Myocyte (in vitro differentiated cells): Measurements from ENCODE around the gene FIGNL2. TPM values are rescaled to one million over a fixed set of nuclear protein-coding genes. Genes with fewer than 3 reads are reported as not detected.

Experiments used
- DNase-seq: peaks from one replicate; pipeline ENCODE4 v3.0.0-alpha.2; 2012; ENCODE audit warnings: low read depth
- total RNA-seq: library from RNA; depleted of rRNA; stranded (reverse); fragments of >200 nt; gene quantifications from 2 replicates; pipeline ENCODE4 v1.2.3, GENCODE V29; 2014

The FIGNL2 gene
- total RNA-seq, 1 donor from 2014 or later: 0.11 TPM

DNA sequence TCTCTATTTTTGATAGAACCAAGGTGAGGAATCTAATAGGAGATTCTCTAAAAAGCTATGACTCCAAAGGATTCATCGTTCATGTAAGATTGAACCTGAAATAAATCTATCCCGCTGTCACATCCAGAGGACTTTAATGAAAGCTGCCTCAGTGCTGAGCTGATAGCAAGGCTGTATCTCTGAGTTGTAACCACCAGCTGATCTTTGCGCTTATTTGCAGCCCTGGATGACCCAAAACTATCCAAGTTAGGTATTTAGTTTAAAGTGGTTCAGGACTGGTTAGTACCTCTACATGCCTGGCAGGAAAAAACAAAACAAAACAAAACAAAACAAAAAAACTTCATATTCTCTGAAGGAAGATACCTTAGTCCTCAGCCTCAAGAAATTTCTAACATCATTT is 30.6 kb upstream of the FIGNL2 start:
- DNase-seq: no peak

DNA sequence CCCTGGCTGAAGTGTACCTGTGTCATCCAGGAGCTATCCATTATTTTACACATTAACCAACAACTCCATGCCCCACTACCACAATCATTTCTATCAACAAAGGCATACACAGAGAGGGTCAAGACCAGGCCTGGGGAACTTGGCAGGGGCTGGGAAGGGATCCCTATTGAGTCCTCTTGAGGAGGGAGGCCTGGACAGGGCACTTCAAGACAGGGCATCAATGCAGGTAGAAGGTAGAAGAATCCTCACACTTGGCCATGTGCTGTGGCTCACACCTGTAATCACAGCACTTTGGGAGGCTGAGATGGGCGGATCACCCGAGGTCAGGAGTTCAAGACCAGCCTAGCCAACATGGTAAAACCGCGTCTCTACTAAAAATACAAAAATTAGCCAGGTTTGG is 26.0 kb upstream of the FIGNL2 start:
- no peak for DNase-seq

DNA sequence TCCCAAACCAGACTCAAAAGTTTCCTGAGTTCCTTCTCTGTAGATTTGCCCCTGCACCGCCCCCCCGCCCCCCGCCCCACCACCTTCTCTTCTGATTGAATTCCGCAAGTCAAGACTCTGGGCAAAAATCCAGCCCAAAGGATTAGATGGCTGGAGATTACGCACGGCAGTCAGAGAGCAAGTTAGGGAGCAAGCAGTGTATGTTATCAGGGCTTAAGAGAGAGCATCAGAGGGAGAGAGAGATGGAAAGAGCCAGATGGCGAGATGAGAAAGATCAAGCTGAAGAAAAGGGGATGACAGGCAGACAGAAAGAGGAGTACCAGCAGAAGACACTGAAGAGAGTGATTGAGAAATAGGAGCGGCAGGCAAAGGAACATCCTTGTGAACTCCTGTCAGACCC is 25.5 kb upstream of the FIGNL2 start:
- DNase-seq: no peak

DNA sequence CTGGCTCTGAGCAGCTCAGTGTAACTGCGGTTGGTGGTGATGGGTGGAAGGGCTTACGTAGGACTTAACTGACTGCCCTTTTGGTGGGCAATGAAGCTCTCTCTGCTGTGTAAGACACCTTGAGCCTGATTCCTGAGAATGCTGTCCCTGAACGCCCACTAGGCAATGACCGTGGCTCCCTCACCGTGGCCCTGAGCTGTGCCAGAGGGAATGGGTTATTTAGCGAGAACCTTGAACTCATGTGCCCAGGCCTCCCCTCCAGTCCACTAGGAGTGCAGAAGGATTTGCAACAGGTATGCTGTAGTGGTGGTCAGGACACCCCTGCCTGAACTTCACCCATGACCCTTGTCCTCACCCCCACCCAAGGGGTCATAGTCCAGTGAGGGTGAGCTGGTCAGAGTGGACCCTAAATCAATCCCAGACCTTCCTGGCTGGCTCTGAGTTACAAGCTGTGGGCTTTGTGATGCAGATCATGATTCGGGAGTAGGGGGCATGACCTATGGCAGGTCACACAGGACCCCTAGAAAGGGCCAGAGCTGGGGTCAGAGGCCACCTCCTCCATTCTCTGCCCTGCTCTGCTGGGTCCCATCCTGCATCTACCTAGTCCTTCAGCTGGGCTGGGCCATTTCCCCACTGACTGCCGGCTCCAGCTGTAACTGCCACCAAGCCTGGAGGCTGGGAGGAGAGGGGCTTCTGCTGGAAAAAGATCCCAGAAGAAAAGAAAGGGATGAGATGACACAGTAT is 24.9 kb upstream of the FIGNL2 start:
- DNase-seq: no peak

DNA sequence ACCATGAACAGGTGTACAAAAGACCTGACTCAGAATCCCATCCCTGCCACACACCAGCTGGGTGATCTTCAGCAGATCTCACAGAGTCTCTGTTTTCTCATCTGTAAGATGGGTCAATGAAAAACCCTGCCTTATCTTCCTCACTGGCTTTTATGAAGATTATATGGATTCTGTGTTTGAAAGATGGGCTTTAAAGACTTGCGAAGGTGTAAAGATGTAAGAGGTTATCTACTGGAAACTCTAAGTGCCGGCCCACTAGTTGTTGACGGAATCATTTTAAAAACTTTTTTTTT is 24.1 kb upstream of the FIGNL2 start:
- DNase-seq: no peak

DNA sequence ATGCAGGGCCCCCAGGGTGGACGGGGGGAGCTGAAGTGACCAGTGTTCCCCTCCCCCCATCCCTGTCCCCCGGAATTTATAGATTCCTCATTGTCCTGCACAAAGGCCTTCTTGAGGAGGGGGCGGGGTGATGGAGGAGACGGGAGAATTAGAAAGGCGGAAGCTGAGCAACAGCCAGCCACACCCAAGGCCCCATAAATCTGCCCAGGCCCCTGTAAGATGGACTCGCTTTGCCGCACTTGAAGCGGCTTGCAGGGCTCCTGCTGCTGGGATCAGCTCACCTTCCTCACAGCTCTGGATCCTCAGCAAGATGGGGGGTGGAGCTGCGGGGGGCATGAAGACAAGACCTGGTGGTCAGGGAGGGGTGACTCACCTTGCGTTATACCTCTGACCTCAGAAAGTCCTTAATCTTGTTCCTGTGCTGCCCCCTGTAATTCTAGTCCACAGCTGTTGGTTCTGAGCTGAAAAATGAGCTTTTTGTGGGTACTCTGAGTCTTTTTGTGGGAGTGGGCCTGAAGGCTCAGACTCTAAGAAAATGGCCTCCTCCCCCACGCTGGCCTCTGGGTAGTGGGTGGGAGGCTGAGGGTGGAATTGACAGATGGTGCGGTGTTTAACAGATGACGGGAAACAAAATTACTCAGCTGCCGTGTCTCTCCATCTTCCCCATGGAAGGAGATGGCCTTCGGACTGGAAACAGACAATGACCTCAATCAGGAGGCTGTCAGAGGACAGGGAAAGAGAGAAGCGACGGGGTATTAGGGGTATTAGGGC is 23.6 kb upstream of the FIGNL2 start:
- DNase-seq: peak; percentile 59

DNA sequence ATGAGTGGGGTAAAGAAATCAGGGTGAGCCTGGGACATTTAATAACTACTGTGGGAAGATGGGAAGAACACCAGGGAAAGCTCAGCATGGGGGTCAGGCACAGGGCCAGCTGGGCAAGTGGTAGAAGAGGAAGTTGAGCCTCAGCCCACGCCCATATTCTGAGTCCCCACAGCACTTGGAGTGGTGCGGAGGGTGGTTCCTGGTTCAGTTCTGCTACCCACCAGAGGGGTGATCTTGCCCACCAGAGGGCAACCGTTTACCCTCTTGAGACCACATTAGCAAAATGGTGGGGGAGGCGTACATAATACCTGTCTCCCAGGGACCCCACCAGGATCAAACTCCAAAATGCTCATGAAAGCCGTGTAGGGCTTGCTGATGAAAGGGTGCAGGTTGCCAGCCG is 22.6 kb upstream of the FIGNL2 start:
- DNase-seq: peak; percentile 35

DNA sequence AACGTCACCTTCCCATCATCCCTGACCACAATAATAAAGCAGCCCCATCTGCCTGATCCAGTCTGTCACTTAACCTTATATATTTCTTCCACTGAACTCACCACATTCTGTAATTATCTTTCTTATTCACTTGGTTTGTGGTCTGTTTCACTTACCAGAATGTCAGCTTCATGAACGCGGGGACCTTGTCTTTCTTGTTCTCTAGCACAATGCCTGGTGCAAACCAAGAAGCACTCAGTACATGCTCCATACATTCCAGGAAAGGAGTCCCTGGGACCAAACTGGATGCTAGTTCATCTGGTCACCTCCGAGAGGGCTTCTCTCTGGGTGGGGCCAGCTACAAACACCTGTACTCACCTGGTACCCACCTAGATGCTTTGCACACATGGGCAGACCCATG is 22.0 kb upstream of the FIGNL2 start:
- DNase-seq: no peak

DNA sequence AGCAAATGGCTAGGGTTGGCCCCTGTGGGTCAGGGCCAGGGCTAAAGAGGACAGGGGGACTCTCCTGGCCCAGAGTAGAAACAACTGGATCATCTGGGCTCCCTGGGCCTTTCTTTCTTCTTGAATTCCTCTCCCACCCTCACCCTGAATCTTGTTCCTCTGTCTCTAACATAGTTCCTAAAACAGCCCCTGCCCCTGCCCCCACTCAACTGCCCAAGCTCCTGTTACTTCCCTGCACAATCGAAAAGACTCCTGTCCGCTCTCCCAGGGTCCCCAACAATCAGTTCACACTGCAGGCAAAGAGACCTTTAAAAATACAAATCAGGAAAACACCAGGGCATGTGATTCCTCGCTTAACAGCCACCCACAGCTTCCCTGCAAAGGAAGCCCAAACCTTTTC is 21.4 kb upstream of the FIGNL2 start:
- DNase-seq: no peak

DNA sequence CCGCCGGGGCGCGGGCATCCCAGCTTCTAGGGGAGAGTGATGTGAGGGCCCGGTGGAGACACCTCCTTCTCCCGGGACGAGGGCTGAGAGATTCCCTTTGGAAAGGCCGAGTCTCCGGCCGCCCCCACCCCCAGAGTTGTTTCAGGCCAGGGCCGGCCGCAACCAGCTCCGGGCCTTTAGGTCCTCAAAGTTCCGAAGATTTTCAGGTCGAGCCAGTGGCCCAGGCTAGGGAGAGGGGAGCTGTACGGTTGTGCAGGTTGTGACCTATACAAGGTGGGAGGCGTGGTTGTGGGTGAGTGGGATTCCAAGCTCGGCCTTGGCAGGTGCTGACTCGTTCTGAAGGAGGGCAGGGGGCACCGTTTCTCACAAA is 21.0 kb upstream of the FIGNL2 start:
- DNase-seq: no peak

DNA sequence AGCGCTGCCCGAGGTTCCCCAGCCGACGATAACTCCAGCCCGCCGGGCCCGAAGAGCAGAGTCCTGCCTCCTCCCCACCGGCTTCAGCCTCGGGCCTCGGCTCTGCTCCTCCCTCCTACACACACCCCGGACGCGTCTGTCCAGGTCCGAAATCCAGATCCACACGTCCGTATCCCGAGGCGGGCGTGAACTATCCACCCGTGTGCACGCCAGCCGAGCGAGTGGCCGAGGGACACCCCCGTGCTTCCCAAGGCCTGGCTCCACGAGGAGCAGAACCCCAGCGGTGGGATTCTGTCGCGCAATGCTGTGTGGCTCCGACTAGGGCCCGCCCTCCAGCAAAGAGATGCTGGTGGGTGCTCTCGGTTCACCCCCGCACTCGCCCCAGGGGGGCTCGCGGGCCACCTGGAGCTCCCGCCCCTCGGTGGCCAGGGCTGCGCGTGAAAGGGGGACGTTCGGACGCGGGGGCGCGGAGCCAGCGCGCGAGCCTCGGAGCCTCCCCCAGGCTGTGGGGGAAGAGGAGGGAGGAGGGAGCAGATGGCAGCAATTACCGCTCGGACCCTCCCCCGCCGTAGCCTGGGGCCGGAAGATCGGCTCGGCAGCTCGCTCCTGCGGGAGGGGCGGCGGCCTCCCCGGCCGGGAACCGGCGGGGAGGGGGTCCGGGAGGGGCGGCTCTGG is 20.4 kb upstream of the FIGNL2 start:
- no peak for DNase-seq

DNA sequence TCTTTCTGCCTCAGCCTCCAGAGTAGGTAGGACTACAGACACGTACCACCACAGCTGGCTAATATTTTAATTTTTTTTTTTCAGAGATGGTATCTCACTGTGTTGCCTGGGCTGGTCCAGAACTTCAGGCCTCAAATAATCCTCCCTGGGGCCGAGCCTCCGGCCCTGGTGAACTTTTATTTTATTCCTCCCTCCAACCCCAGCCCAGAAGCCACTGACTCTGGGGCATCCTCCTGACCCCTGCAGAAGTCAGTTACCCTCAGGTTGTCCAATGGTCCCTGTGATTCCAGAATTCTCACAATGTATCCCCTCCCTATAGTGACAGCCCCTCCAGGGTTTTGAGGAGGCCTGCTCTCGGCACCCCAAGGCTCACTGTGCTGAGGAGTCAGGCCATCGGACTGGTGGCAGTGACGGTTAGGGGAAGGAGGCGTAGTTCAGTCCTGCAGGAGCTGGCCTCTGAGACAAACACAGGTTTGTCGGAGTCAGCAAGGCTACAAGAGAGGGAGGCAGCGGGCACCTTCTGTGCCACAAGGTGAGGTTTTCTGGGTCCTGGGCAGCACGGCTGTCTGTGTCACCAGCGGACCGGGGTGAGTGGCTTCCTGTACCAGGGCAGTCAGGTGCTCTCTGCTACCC is 19.4 kb upstream of the FIGNL2 start:
- DNase-seq: no peak

DNA sequence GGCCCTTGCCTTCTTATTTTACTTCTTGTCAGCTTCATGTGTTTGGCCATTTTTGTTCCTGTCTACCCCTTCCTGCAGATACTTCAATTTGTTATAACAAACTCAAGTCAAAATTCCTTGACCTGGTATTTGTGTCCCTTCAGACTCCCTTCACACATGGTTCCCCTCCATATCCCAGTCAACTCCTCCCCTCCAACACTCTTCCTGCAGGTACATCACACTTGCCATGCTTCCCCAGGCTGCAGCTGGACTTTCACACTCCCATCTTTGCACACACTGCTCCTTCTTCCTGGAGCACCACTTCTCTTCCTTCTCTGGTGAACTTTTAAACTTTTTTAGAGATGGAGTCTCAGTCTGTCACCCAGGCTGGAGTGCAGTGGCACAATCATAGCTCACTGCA is 18.9 kb upstream of the FIGNL2 start:
- DNase-seq: no peak

DNA sequence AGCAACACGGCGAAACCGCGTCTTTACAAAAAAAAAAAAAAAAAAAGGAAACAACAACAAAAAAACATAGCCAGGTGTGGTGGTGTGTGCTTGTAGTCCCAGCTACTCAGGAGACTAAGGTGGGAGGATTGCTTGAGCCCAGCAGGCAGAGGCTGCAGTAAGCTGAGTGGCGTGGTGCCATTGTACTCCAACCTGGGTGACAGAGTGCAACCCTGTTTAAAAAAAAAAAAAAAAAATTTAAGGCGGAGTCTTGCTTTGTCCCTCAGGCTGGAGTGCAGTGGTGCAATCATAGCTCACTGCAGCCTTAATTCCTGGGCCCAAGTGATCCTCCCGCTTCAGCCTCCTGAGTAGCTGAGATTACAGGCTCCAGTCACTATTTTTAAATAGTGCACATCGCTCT is 18.2 kb upstream of the FIGNL2 start:
- no peak for DNase-seq

DNA sequence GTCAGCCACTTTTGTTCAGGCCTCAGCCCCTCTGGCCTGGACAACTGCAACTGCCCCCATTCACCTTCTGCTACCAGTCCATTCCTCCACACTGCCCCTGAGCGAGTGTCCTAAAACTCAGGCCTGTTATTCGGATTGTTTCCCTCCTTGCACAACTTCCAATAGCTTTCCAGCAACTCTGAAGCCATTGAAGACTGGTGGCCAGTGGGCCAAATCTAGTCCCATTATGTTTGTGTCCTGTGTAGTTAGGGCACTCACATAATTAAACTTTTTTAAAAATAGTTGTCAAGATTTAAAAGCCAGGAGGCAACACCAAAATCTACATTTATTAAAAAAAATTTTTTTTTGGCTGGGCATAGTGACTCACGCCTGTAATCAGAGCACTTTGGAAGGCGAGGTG is 17.8 kb upstream of the FIGNL2 start:
- no peak for DNase-seq

DNA sequence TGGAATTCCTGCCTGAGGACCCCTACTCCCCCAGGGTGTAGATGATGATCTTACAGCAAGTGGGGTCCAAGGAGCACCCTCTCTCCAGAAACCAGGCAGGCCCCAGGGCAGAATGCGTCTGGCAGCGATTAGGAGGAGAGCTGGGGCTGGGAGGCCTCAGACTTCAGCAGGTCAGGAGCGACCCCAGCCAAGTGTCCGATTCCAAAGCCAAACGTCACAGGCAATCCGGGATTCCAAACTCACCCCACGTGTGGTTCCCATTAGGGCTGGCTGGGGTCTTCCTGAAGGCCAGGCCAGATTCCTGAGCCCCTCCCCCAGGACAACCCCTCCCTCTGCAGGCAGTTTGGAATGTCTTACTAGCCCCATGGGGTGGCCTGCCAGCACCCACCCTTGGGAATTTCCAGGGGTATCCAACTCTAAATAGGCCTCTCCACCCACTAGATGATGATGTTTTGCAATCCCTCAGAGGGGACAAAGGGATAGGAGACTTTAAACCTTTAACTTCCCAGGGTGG is 17.3 kb upstream of the FIGNL2 start:
- DNase-seq: no peak

DNA sequence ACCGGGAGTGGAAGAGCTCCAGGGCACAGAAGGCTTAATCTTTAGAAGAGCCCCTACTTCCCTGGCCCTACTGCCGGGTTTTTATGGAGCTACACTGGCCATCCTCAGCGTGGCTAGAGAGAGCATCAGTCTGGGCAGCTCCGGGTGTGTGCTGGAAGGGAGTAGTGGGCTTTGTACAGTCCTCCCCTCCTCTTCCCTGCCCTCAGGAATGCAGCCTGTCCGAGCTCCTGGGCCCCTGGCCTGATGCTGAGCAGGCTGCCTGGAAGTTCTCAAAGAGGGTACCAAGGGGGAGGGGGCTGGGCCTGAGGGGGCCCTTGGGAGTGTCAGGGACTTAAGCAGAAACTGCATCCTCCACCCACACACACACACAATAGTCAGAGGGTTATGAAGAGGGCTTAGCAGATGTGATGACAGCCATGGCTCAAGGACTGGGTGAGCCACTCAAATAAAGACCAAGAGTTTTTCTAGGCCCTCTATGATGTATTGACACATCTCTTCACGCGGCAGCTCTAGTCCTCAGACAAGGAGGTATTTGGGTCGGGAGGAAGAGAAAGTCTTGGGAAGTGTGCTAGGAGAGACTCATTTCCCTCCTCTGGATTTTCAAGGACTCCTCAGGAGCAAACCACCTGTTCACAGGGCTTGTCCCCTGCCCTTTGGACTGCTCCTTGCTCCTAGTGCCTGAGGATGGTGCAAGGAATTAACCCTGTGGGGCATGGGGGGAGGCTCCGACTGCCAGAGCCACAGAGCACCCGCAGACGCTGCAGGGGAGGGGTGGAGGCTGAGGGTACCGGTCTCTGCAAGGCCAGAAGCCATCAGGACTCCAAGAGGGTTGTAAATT is 16.5 kb upstream of the FIGNL2 start:
- DNase-seq: no peak

DNA sequence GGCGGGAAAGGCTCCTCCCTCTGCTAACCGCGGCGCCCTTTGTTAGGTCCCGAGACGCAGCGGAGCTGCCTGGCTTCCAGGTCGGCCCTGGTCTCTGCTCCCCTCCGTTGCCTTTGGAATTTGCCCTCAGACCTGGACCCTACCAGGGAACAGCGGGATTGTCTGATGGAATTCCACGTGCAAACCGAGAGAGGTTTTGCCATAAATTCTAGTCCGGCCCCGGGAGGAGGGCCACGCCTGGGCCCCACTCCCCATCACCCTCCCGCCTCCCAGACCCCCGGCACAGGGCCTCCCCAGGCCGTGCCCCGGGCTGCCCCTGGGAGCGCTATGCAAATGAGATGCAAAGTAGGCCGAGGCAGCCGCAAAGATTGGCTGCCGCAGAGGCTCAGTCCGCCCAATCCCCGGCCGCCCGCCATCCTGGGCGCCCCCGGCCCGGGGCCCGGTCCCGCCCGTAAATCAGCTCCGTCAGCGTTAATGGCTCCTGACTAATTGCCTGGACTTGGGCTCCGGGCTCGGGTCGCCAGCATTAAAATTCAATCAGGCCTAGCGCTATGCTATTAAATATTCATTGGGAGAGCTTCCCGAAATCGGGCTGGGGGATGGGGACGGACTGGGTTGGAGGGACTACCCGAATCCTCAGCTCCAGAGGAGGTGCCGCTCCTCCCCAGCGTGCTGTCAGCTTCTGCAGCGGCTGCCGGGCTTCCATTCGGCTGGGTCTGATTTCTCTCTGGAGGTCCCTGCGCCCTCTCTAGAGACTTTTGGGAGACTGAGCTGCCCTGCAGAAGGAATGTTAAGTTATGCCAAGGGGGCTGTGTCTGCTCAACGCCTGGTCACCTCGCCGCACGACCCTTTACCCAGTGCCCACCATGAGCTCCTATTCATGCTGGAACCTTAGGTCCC is 15.7 kb upstream of the FIGNL2 start:
- DNase-seq: no peak

DNA sequence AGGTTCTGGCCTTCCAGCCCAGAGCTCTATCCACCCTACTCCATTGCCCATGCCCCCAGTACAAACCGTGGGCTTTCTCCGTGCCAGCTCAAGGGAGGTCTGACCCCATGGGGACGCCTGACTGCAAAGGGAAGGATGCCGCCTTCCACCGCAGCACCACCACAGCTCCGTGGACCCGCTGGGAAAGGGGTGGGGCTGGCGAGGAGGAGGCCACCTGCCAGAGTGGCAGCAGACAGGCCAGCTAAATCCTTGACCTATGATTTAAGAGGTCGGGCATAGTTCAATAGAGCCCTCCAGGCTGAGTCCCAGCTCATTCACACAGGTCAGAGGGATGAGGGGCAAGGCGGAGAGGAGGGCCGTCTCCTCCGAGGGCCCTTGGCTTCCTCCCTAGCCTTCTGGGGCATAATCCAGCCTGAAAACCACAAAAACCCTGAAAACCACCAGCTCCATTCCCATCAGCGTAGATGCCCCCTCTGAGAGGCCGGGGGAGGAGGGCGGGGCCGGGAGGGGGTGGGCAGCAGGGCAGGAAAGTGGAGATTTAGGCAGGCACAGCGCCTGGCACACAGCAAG is 14.9 kb upstream of the FIGNL2 start:
- no peak for DNase-seq

DNA sequence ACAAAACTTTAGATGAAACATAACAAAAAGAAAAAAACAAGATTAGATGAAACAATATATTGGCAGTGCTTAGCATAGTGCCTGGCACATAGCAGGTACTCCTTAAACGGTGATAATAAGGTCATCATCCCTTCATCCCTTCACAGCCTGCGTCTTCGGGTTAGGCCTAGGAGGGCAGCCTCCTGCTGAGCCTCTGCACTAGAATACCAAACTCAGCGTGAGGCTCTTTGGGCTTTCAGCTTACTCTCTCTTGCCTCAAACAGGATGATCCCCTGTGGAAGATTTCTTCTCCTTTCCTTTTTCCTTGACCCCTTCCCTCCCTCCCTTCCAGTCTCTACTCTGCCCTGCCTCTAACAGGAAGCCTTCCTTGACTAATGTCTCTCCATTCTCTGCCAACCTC is 14.4 kb upstream of the FIGNL2 start:
- DNase-seq: no peak
